Measurements from ENCODE around the gene C1orf174.

C1orf174 gene

GRCh38 chr1:3940754-3941345 is 40.8 kb upstream of the C1orf174 start:
- H3K18ac ChIP-seq (ENCODE audit: low read length): no peak overlapping the region
- H3K23ac ChIP-seq (ENCODE audit: low read length): no peak overlapping the region
- no peak overlapping the region for H2BK12ac ChIP-seq (ENCODE audit: low read length)
- H3K79me2 ChIP-seq (ENCODE audit: control insufficient read depth, insufficient read depth, low read length, poor library complexity): no peaks in the 10 kb centered on the region
- H3K4me2 ChIP-seq (ENCODE audit: low read length): no peak overlapping the region
- no peak overlapping the region for H4K8ac ChIP-seq (ENCODE audit: low read depth, low read length)
- no peak overlapping the region for H3K14ac ChIP-seq (ENCODE audit: low read length)
- no peak overlapping the region for H4K91ac ChIP-seq (ENCODE audit: low read depth, low read length)
- no peak overlapping the region for H3K9ac ChIP-seq (ENCODE audit: low read length)
- DNase-seq: no peak
- no peak overlapping the region for H2AK5ac ChIP-seq (ENCODE audit: low read length)
- H3K27ac ChIP-seq (ENCODE audit: low read depth, low read length): no peak overlapping the region
- no peak overlapping the region for H3K4ac ChIP-seq (ENCODE audit: low read depth, low read length)
- no CpG with 5 or more reads among the region's 12 CpGs for WGBS (ENCODE audit: extremely low coverage, insufficient coverage, insufficient read length)
- no peak overlapping the region for H4K12ac ChIP-seq (ENCODE audit: low read depth, low read length)
- no peaks in the 10 kb centered on the region for H3K36me3 ChIP-seq (ENCODE audit: control insufficient read depth in 1 of 2, insufficient read depth in 2 of 2, low read length in 2 of 2)
- no peak overlapping the region for H2BK5ac ChIP-seq (ENCODE audit: low read depth, low read length, poor library complexity)
- H3K9me3 ChIP-seq (ENCODE audit: insufficient read depth, low read depth, low read length): peaks cover 10% of the 10 kb centered on the region
- H3K4me1 ChIP-seq (ENCODE audit: control insufficient read depth in 1 of 2, insufficient read depth in 2 of 2, low read length in 2 of 2): no peaks in the 10 kb centered on the region
- H3K4me3 ChIP-seq (ENCODE audit: low read depth, low read length): no peak overlapping the region
- H3K27me3 ChIP-seq (ENCODE audit: insufficient read depth, low read length): no peaks in the 10 kb centered on the region
- H3K79me1 ChIP-seq (ENCODE audit: low read length): no peaks in the 10 kb centered on the region
- H2BK120ac ChIP-seq (ENCODE audit: insufficient read depth, low read length, poor library complexity): no peak overlapping the region
- H2AFZ ChIP-seq (ENCODE audit: insufficient read depth, low read length, poor library complexity): no peak overlapping the region

GRCh38 chr1:3940081-3940753 is 40.1 kb upstream of the C1orf174 start:
- H3K27me3 ChIP-seq (ENCODE audit: insufficient read depth, low read length): no peaks in the 10 kb centered on the region
- no peak overlapping the region for H2BK120ac ChIP-seq (ENCODE audit: insufficient read depth, low read length, poor library complexity)
- no peaks in the 10 kb centered on the region for H3K79me2 ChIP-seq (ENCODE audit: control insufficient read depth, insufficient read depth, low read length, poor library complexity)
- H3K9me3 ChIP-seq (ENCODE audit: insufficient read depth, low read depth, low read length): peaks cover 12% of the 10 kb centered on the region
- H3K79me1 ChIP-seq (ENCODE audit: low read length): no peaks in the 10 kb centered on the region
- no peak overlapping the region for H2BK5ac ChIP-seq (ENCODE audit: low read depth, low read length, poor library complexity)
- WGBS (ENCODE audit: extremely low coverage, insufficient coverage, insufficient read length): no CpG with 5 or more reads among the region's 15 CpGs
- H2AK5ac ChIP-seq (ENCODE audit: low read length): no peak overlapping the region
- H3K4me1 ChIP-seq (ENCODE audit: control insufficient read depth in 1 of 2, insufficient read depth in 2 of 2, low read length in 2 of 2): no peaks in the 10 kb centered on the region
- H3K36me3 ChIP-seq (ENCODE audit: control insufficient read depth in 1 of 2, insufficient read depth in 2 of 2, low read length in 2 of 2): no peaks in the 10 kb centered on the region
- H4K91ac ChIP-seq (ENCODE audit: low read depth, low read length): no peak overlapping the region
- no peak overlapping the region for H4K12ac ChIP-seq (ENCODE audit: low read depth, low read length)
- H3K4me2 ChIP-seq (ENCODE audit: low read length): no peak overlapping the region
- H3K4me3 ChIP-seq (ENCODE audit: low read depth, low read length): no peak overlapping the region
- no peak overlapping the region for H3K18ac ChIP-seq (ENCODE audit: low read length)
- no peak overlapping the region for H3K4ac ChIP-seq (ENCODE audit: low read depth, low read length)
- no peak overlapping the region for H4K8ac ChIP-seq (ENCODE audit: low read depth, low read length)
- no peak overlapping the region for H2BK12ac ChIP-seq (ENCODE audit: low read length)
- no peak overlapping the region for H2AFZ ChIP-seq (ENCODE audit: insufficient read depth, low read length, poor library complexity)
- no peak overlapping the region for H3K14ac ChIP-seq (ENCODE audit: low read length)
- H3K27ac ChIP-seq (ENCODE audit: low read depth, low read length): no peak overlapping the region
- DNase-seq: no peak
- no peak overlapping the region for H3K9ac ChIP-seq (ENCODE audit: low read length)
- no peak overlapping the region for H3K23ac ChIP-seq (ENCODE audit: low read length)

- no peak overlapping the region for H2AK5ac ChIP-seq (ENCODE audit: low read length)
- no peak overlapping the region for H3K4ac ChIP-seq (ENCODE audit: low read depth, low read length)
- H3K14ac ChIP-seq (ENCODE audit: low read length): no peak overlapping the region
- no peaks in the 10 kb centered on the region for H3K27me3 ChIP-seq (ENCODE audit: insufficient read depth, low read length)
- H3K79me2 ChIP-seq (ENCODE audit: control insufficient read depth, insufficient read depth, low read length, poor library complexity): no peaks in the 10 kb centered on the region
- no peak overlapping the region for H2BK5ac ChIP-seq (ENCODE audit: low read depth, low read length, poor library complexity)
- H4K12ac ChIP-seq (ENCODE audit: low read depth, low read length): no peak overlapping the region
- H4K91ac ChIP-seq (ENCODE audit: low read depth, low read length): no peak overlapping the region
- no peaks in the 10 kb centered on the region for H3K79me1 ChIP-seq (ENCODE audit: low read length)
- no peak for DNase-seq
- no CpG with 5 or more reads among the region's 12 CpGs for WGBS (ENCODE audit: extremely low coverage, insufficient coverage, insufficient read length)
- no peak overlapping the region for H4K8ac ChIP-seq (ENCODE audit: low read depth, low read length)
- H2AFZ ChIP-seq (ENCODE audit: insufficient read depth, low read length, poor library complexity): no peak overlapping the region
- H3K36me3 ChIP-seq (ENCODE audit: control insufficient read depth in 1 of 2, insufficient read depth in 2 of 2, low read length in 2 of 2): no peaks in the 10 kb centered on the region
- H2BK12ac ChIP-seq (ENCODE audit: low read length): no peak overlapping the region
- H3K4me1 ChIP-seq (ENCODE audit: control insufficient read depth in 1 of 2, insufficient read depth in 2 of 2, low read length in 2 of 2): no peaks in the 10 kb centered on the region
- H3K4me3 ChIP-seq (ENCODE audit: low read depth, low read length): no peak overlapping the region
- no peak overlapping the region for H2BK120ac ChIP-seq (ENCODE audit: insufficient read depth, low read length, poor library complexity)
- H3K9me3 ChIP-seq (ENCODE audit: insufficient read depth, low read depth, low read length): peaks cover 12% of the 10 kb centered on the region
- no peak overlapping the region for H3K9ac ChIP-seq (ENCODE audit: low read length)
- H3K23ac ChIP-seq (ENCODE audit: low read length): no peak overlapping the region
- H3K27ac ChIP-seq (ENCODE audit: low read depth, low read length): no peak overlapping the region
- no peak overlapping the region for H3K18ac ChIP-seq (ENCODE audit: low read length)
- no peak overlapping the region for H3K4me2 ChIP-seq (ENCODE audit: low read length)
Observed at GRCh38 chr1:3939242-3940080, 39.4 kb upstream of the C1orf174 start.

- no CpG with 5 or more reads among the region's 21 CpGs for WGBS (ENCODE audit: extremely low coverage, insufficient coverage, insufficient read length)
- Histone ChIP-seq H3K27me3 (ENCODE audit: insufficient read depth, low read length) (no peaks in the 10 kb centered on the region), H2BK120ac (ENCODE audit: insufficient read depth, low read length, poor library complexity) (no peak overlapping the region)
Observed at GRCh38 chr1:3932156-3932919, 32.3 kb upstream of the C1orf174 start.

More at GRCh38 chr1:3932156-3932919, 32.3 kb upstream of the C1orf174 start:
- Histone ChIP-seq H3K9ac (ENCODE audit: low read length) (no peak overlapping the region), H3K4me1 (ENCODE audit: control insufficient read depth in 1 of 2, insufficient read depth in 2 of 2, low read length in 2 of 2) (no peaks in the 10 kb centered on the region), H3K79me2 (ENCODE audit: control insufficient read depth, insufficient read depth, low read length, poor library complexity) (no peaks in the 10 kb centered on the region), H4K12ac (ENCODE audit: low read depth, low read length) (no peak overlapping the region), H3K4me3 (ENCODE audit: low read depth, low read length) (no peak overlapping the region), H3K9me3 (ENCODE audit: insufficient read depth, low read depth, low read length) (peaks cover 13% of the 10 kb centered on the region), H3K4me2 (ENCODE audit: low read length) (no peak overlapping the region), H3K14ac (ENCODE audit: low read length) (no peak overlapping the region), H3K27ac (ENCODE audit: low read depth, low read length) (no peak overlapping the region), H3K23ac (ENCODE audit: low read length) (no peak overlapping the region), H4K8ac (ENCODE audit: low read depth, low read length) (no peak overlapping the region), H2AFZ (ENCODE audit: insufficient read depth, low read length, poor library complexity) (no peak overlapping the region), H3K79me1 (ENCODE audit: low read length) (no peaks in the 10 kb centered on the region), H3K4ac (ENCODE audit: low read depth, low read length) (no peak overlapping the region), H3K36me3 (ENCODE audit: control insufficient read depth in 1 of 2, insufficient read depth in 2 of 2, low read length in 2 of 2) (no peaks in the 10 kb centered on the region), H3K18ac (ENCODE audit: low read length) (no peak overlapping the region), H2AK5ac (ENCODE audit: low read length) (no peak overlapping the region), H2BK5ac (ENCODE audit: low read depth, low read length, poor library complexity) (no peak overlapping the region), H2BK12ac (ENCODE audit: low read length) (no peak overlapping the region), H4K91ac (ENCODE audit: low read depth, low read length) (no peak overlapping the region)
- no peak for DNase-seq
